ENCODE data around the gene CHST10.

The CHST10 gene

GRCh38 chr2:100405403-100406119 is 11.9 kb downstream of the CHST10 start:
- Histone ChIP-seq H3K27me3 (ENCODE audit: insufficient read depth, low read length) (no peaks in the 10 kb centered on the region), H3K79me2 (ENCODE audit: control insufficient read depth, insufficient read depth, low read length, unreplicated experiment) (no peaks in the 10 kb centered on the region), H3K36me3 (ENCODE audit: insufficient read depth, low read length) (no peaks in the 10 kb centered on the region; the same call in 1 of the 2 replicates), H3K4me1 (ENCODE audit: control insufficient read depth, insufficient read depth, low read length, unreplicated experiment) (no peaks in the 10 kb centered on the region), H3K4me3 (ENCODE audit: low read depth, low read length) (no peak overlapping the region), H3K27ac (ENCODE audit: low read depth, low read length) (no peak overlapping the region), H2AFZ (ENCODE audit: low read length, unreplicated experiment) (no peak overlapping the region)

GRCh38 chr2:100404411-100404810 is 13.1 kb downstream of the CHST10 start:
- H3K36me3 ChIP-seq (ENCODE audit: insufficient read depth, low read length) = no peaks in the 10 kb centered on the region; the same call in 1 of the 2 replicates
- no peaks in the 10 kb centered on the region for H3K27me3 ChIP-seq (ENCODE audit: insufficient read depth, low read length)
- H3K79me2 ChIP-seq (ENCODE audit: control insufficient read depth, insufficient read depth, low read length, unreplicated experiment) = no peaks in the 10 kb centered on the region
- no peaks in the 10 kb centered on the region for H3K4me1 ChIP-seq (ENCODE audit: control insufficient read depth, insufficient read depth, low read length, unreplicated experiment)
- H3K27ac ChIP-seq (ENCODE audit: low read depth, low read length) = no peak overlapping the region
- H2AFZ ChIP-seq (ENCODE audit: low read length, unreplicated experiment) = no peak overlapping the region
- H3K4me3 ChIP-seq (ENCODE audit: low read depth, low read length) = no peak overlapping the region

- H2AFZ ChIP-seq (ENCODE audit: low read length, unreplicated experiment) = no peak overlapping the region
- no peaks in the 10 kb centered on the region for H3K79me2 ChIP-seq (ENCODE audit: control insufficient read depth, insufficient read depth, low read length, unreplicated experiment)
- no peak overlapping the region for H3K27ac ChIP-seq (ENCODE audit: low read depth, low read length)
- H3K4me1 ChIP-seq (ENCODE audit: control insufficient read depth, insufficient read depth, low read length, unreplicated experiment) = no peaks in the 10 kb centered on the region
- H3K27me3 ChIP-seq (ENCODE audit: insufficient read depth, low read length) = no peaks in the 10 kb centered on the region
- no peaks in the 10 kb centered on the region; the same call in 1 of the 2 replicates for H3K36me3 ChIP-seq (ENCODE audit: insufficient read depth, low read length)
- no peak overlapping the region for H3K4me3 ChIP-seq (ENCODE audit: low read depth, low read length)
These were observed 13.7 kb downstream of the CHST10 start for GRCh38 chr2:100403722-100404121.

- no peaks in the 10 kb centered on the region for H3K4me1 ChIP-seq (ENCODE audit: control insufficient read depth, insufficient read depth, low read length, unreplicated experiment)
- H3K27ac ChIP-seq (ENCODE audit: low read depth, low read length) = no peak overlapping the region
- H3K79me2 ChIP-seq (ENCODE audit: control insufficient read depth, insufficient read depth, low read length, unreplicated experiment) = no peaks in the 10 kb centered on the region
- H2AFZ ChIP-seq (ENCODE audit: low read length, unreplicated experiment) = no peak overlapping the region
- no peaks in the 10 kb centered on the region for H3K27me3 ChIP-seq (ENCODE audit: insufficient read depth, low read length)
- no peaks in the 10 kb centered on the region; the same call in 1 of the 2 replicates for H3K36me3 ChIP-seq (ENCODE audit: insufficient read depth, low read length)
- H3K4me3 ChIP-seq (ENCODE audit: low read depth, low read length) = no peak overlapping the region
These were observed 16.2 kb downstream of the CHST10 start for GRCh38 chr2:100401268-100401667.

GRCh38 chr2:100399714-100400113 is 17.8 kb downstream of the CHST10 start:
- H3K27me3 ChIP-seq (ENCODE audit: insufficient read depth, low read length) = no peaks in the 10 kb centered on the region
- no peak overlapping the region for H3K27ac ChIP-seq (ENCODE audit: low read depth, low read length)
- no peak overlapping the region for H2AFZ ChIP-seq (ENCODE audit: low read length, unreplicated experiment)
- no peak overlapping the region for H3K4me3 ChIP-seq (ENCODE audit: low read depth, low read length)
- H3K79me2 ChIP-seq (ENCODE audit: control insufficient read depth, insufficient read depth, low read length, unreplicated experiment) = no peaks in the 10 kb centered on the region
- H3K4me1 ChIP-seq (ENCODE audit: control insufficient read depth, insufficient read depth, low read length, unreplicated experiment) = no peaks in the 10 kb centered on the region
- H3K36me3 ChIP-seq (ENCODE audit: insufficient read depth, low read length) = no peaks in the 10 kb centered on the region; the same call in 1 of the 2 replicates

GRCh38 chr2:100397976-100398375 is 19.5 kb downstream of the CHST10 start:
- Histone ChIP-seq H2AFZ (ENCODE audit: low read length, unreplicated experiment) (no peak overlapping the region), H3K4me3 (ENCODE audit: low read depth, low read length) (no peak overlapping the region), H3K79me2 (ENCODE audit: control insufficient read depth, insufficient read depth, low read length, unreplicated experiment) (no peaks in the 10 kb centered on the region), H3K27me3 (ENCODE audit: insufficient read depth, low read length) (no peaks in the 10 kb centered on the region), H3K27ac (ENCODE audit: low read depth, low read length) (no peak overlapping the region), H3K4me1 (ENCODE audit: control insufficient read depth, insufficient read depth, low read length, unreplicated experiment) (no peaks in the 10 kb centered on the region), H3K36me3 (ENCODE audit: insufficient read depth, low read length) (no peaks in the 10 kb centered on the region; the same call in 1 of the 2 replicates)

GRCh38 chr2:100397118-100397860 is 20.2 kb downstream of the CHST10 start:
- Histone ChIP-seq H3K4me3 (ENCODE audit: low read depth, low read length) (no peak overlapping the region), H3K36me3 (ENCODE audit: insufficient read depth, low read length) (no peaks in the 10 kb centered on the region; the same call in 1 of the 2 replicates), H3K27ac (ENCODE audit: low read depth, low read length) (no peak overlapping the region), H2AFZ (ENCODE audit: low read length, unreplicated experiment) (no peak overlapping the region), H3K4me1 (ENCODE audit: control insufficient read depth, insufficient read depth, low read length, unreplicated experiment) (no peaks in the 10 kb centered on the region), H3K79me2 (ENCODE audit: control insufficient read depth, insufficient read depth, low read length, unreplicated experiment) (no peaks in the 10 kb centered on the region), H3K27me3 (ENCODE audit: insufficient read depth, low read length) (no peaks in the 10 kb centered on the region)

GRCh38 chr2:100396483-100396882 is 21.0 kb downstream of the CHST10 start:
- Histone ChIP-seq H3K27ac (ENCODE audit: low read depth, low read length) (no peak overlapping the region), H3K27me3 (ENCODE audit: insufficient read depth, low read length) (no peaks in the 10 kb centered on the region), H2AFZ (ENCODE audit: low read length, unreplicated experiment) (no peak overlapping the region), H3K4me3 (ENCODE audit: low read depth, low read length) (no peak overlapping the region), H3K79me2 (ENCODE audit: control insufficient read depth, insufficient read depth, low read length, unreplicated experiment) (no peaks in the 10 kb centered on the region), H3K36me3 (ENCODE audit: insufficient read depth, low read length) (no peaks in the 10 kb centered on the region; the same call in 1 of the 2 replicates), H3K4me1 (ENCODE audit: control insufficient read depth, insufficient read depth, low read length, unreplicated experiment) (no peaks in the 10 kb centered on the region)

- Histone ChIP-seq H3K27ac (ENCODE audit: low read depth, low read length) (no peak overlapping the region), H3K36me3 (ENCODE audit: insufficient read depth, low read length) (no peaks in the 10 kb centered on the region), H3K27me3 (ENCODE audit: insufficient read depth, low read length) (no peaks in the 10 kb centered on the region), H2AFZ (ENCODE audit: low read length, unreplicated experiment) (no peak overlapping the region), H3K4me1 (ENCODE audit: control insufficient read depth, insufficient read depth, low read length, unreplicated experiment) (no peaks in the 10 kb centered on the region), H3K4me3 (ENCODE audit: low read depth, low read length) (no peak overlapping the region), H3K79me2 (ENCODE audit: control insufficient read depth, insufficient read depth, low read length, unreplicated experiment) (no peaks in the 10 kb centered on the region)
These were observed 21.7 kb downstream of the CHST10 start for GRCh38 chr2:100395532-100396350.

GRCh38 chr2:100394111-100394641 is 23.3 kb downstream of the CHST10 start:
- no peaks in the 10 kb centered on the region for H3K36me3 ChIP-seq (ENCODE audit: insufficient read depth, low read length)
- H3K4me1 ChIP-seq (ENCODE audit: control insufficient read depth, insufficient read depth, low read length, unreplicated experiment) = no peaks in the 10 kb centered on the region
- no peak overlapping the region for H3K27ac ChIP-seq (ENCODE audit: low read depth, low read length)
- no peaks in the 10 kb centered on the region for H3K27me3 ChIP-seq (ENCODE audit: insufficient read depth, low read length)
- H2AFZ ChIP-seq (ENCODE audit: low read length, unreplicated experiment) = no peak overlapping the region
- H3K79me2 ChIP-seq (ENCODE audit: control insufficient read depth, insufficient read depth, low read length, unreplicated experiment) = no peaks in the 10 kb centered on the region
- H3K4me3 ChIP-seq (ENCODE audit: low read depth, low read length) = no peak overlapping the region
